Measurements from ENCODE around the gene KCTD2. TPM values are rescaled to one million over a fixed set of nuclear protein-coding genes. Genes with fewer than 3 reads are reported as not detected.

Gene KCTD2
- total and polyA plus RNA-seq, 9 of the 15 experiments (the other 6 are each of a cell fraction or from before 2014, with no cell fraction given), result 1.7 to 32.9 (median 15.8) TPM

GRCh38 chr17:75114552-75115314 lies 67.7 kb downstream of the KCTD2 start:
- peak overlapping the region; percentile 72 to 94 for H3K9ac ChIP-seq (ENCODE audit: insufficient read depth in 1 of 2, low read depth in 2 of 2, low read length in 2 of 2)
- intact Hi-C loops (cut with micrococcal nuclease) (loop anchor here (1.0 to 5.0 kb wide), 5 partner anchors 58 to 152 kb away; no protein-coding TSS in a partner anchor), in situ Hi-C loops (cut with MboI) (loop anchor here (5.0 to 10.0 kb wide), 3 partner anchors 52 to 300 kb away; no protein-coding TSS in a partner anchor)
- CTCF ChIA-PET (ENCODE audit: low intra/inter-chr PET ratio), result interaction anchor here (1.6 to 3.4 kb wide), 4 partner anchors 16 to 87 kb away, joined by 5 to 33 read pairs (median 12); no protein-coding TSS in a partner anchor
- H3K4me3 ChIP-seq, result peak overlapping the region; percentile 33
- no TSS peak for BruUV-seq (replicated peaks)
- no peak for DNase-seq (ENCODE audit: extremely low read depth in 1 of 4, low spot score in 3 of 4)
- H2AFZ ChIP-seq (ENCODE audit: low read depth, low read length), result peak overlapping the region; percentile 89
- H3K79me2 ChIP-seq (ENCODE audit: control insufficient read depth, insufficient read depth, low read length), result peaks cover 36% of the 10 kb centered on the region
- no peaks in the 10 kb centered on the region for H3K9me1 ChIP-seq (ENCODE audit: control insufficient read depth, insufficient read depth, low read length)
- peak; percentile 42 for FAIRE-seq
- WGBS (ENCODE audit: insufficient coverage, low coverage, missing lambda C conversion rate), result 42% methylated on average over 18 of the region's 19 CpGs
- no peaks in the 10 kb centered on the region for H3K9me3 ChIP-seq (replicated peaks; ENCODE audit: control insufficient read depth, insufficient read depth, low read depth, low read length)
- no peaks in the 10 kb centered on the region for H3K27me3 ChIP-seq (ENCODE audit: control insufficient read depth in 2 of 2, insufficient read depth in 2 of 2, low read length in 2 of 2)
- peaks cover 33% of the 10 kb centered on the region; the same call in 2 of the 3 replicates for H3K36me3 ChIP-seq (ENCODE audit: control insufficient read depth, insufficient read depth, low read length)
- no peak for ATAC-seq
- H4K20me1 ChIP-seq (replicated peaks; ENCODE audit: control insufficient read depth, insufficient read depth, low read length), result no peaks in the 10 kb centered on the region
- peak overlapping the region; percentile 79 for H3K27ac ChIP-seq (ENCODE audit: extremely low read depth, low read depth, low read length)
- peaks cover 10 to 27% of the 10 kb centered on the region in 2 experiments for H3K4me1 ChIP-seq (replicated peaks in 1 of 2; ENCODE audit: control insufficient read depth in 2 of 2, insufficient read depth in 2 of 2, low read length in 2 of 2)
- peak overlapping the region; percentile 74 for H3K4me2 ChIP-seq (ENCODE audit: insufficient read depth, low read length)
- POLR2A ChIA-PET, result interaction anchor here (0.6 to 2.8 kb wide), 31 partner anchors 9 to 146 kb away, joined by 3 to 28 read pairs (median 4); partner anchors contain the start of genes JPT1, KCTD2, NT5C and NUP85
- 0 out of 2 replicates have a peak, but pooled peaks have one; percentile 24 for TF ChIP-seq ATF4 (CRISPR knock-in tag; IDR thresholded peaks at IDR 0.05)
- no peak for TF ChIP-seq EGR1 (conservative IDR thresholded peaks at IDR 0.05)
- TF ChIP-seq RUNX1 (IDR thresholded peaks at IDR 0.05; ENCODE audit: low read depth), result 0 out of 2 replicates have a peak, but pooled peaks have one; percentile 48
- TF ChIP-seq GTF2A2 (tag; IDR thresholded peaks at IDR 0.05), result no peak
- 0 out of 2 replicates have a peak, but pooled peaks have one; percentile 11 for TF ChIP-seq ZNF592 (IDR thresholded peaks at IDR 0.05)
- TF ChIP-seq NKRF (IDR thresholded peaks at IDR 0.05; ENCODE audit: borderline replicate concordance), result 0 out of 2 replicates have a peak, but pooled peaks have one; percentile 3
- TF ChIP-seq ZNF830 (CRISPR knock-in tag; IDR thresholded peaks at IDR 0.05), result no peak
- 0 out of 2 replicates have a peak, but pooled peaks have one; percentile 10 for TF ChIP-seq MAX (CRISPR knock-in tag; IDR thresholded peaks at IDR 0.05)
- TF ChIP-seq ZNF740 (CRISPR knock-in tag; IDR thresholded peaks at IDR 0.05), result 0 out of 2 replicates have a peak, but pooled peaks have one; percentile 7
- no peak for TF ChIP-seq ZNF740 (tag; IDR thresholded peaks at IDR 0.05)
